Measurements from ENCODE around the gene SSBP3.
"Not testable (repeated sequence)": the region's sequence is repeated elsewhere in the genome, so short reads cannot be mapped to it uniquely, and the experiment has no call there.

SSBP3 gene

GRCh38 chr1:54239631-54240031 lies 166.6 kb downstream of the SSBP3 start:
- no peak for DNase-seq (ENCODE audit: low spot score)

GRCh38 chr1:54239035-54239383 lies 167.2 kb downstream of the SSBP3 start:
- DNase-seq (ENCODE audit: low spot score) = no peak

GRCh38 chr1:54238353-54239034 lies 167.7 kb downstream of the SSBP3 start:
- DNase-seq (ENCODE audit: low spot score) = no peak

- DNase-seq (ENCODE audit: low spot score) = no peak
Observed at GRCh38 chr1:54237586-54237985, 168.6 kb downstream of the SSBP3 start.

GRCh38 chr1:54234284-54234683 lies 171.9 kb downstream of the SSBP3 start:
- no peak for DNase-seq (ENCODE audit: low spot score)

GRCh38 chr1:54233196-54233595 lies 173.0 kb downstream of the SSBP3 start:
- DNase-seq (ENCODE audit: low spot score) = not testable (repeated sequence)

- peak; percentile 60 for DNase-seq (ENCODE audit: low spot score)
Observed at GRCh38 chr1:54230507-54231339, 175.5 kb downstream of the SSBP3 start.

- DNase-seq (ENCODE audit: low spot score) = peak; percentile 53
Observed at GRCh38 chr1:54229281-54229891, 176.8 kb downstream of the SSBP3 start.

- no peak for DNase-seq (ENCODE audit: low spot score)
Observed at GRCh38 chr1:54228638-54229079, 177.5 kb downstream of the SSBP3 start.

GRCh38 chr1:54227891-54228310 lies 178.3 kb downstream of the SSBP3 start:
- no peak for DNase-seq (ENCODE audit: low spot score)

- no peak for DNase-seq (ENCODE audit: low spot score)
Observed at GRCh38 chr1:54227091-54227602, 179.0 kb downstream of the SSBP3 start.

- DNase-seq (ENCODE audit: low spot score) = no peak
Observed at GRCh38 chr1:54225986-54226559, 180.1 kb downstream of the SSBP3 start.

GRCh38 chr1:54225378-54225777 lies 180.8 kb downstream of the SSBP3 start:
- no peak for DNase-seq (ENCODE audit: low spot score)

GRCh38 chr1:54224233-54224632 lies 182.0 kb downstream of the SSBP3 start:
- DNase-seq (ENCODE audit: low spot score) = no peak

GRCh38 chr1:54223441-54224202 lies 182.6 kb downstream of the SSBP3 start:
- no peak for DNase-seq (ENCODE audit: low spot score)

GRCh38 chr1:54222711-54223110 lies 183.5 kb downstream of the SSBP3 start:
- DNase-seq (ENCODE audit: low spot score) = no peak

- DNase-seq (ENCODE audit: low spot score) = no peak
Observed at GRCh38 chr1:54221867-54222484, 184.2 kb downstream of the SSBP3 start.

- DNase-seq (ENCODE audit: low spot score) = no peak
Observed at GRCh38 chr1:54221113-54221834, 184.9 kb downstream of the SSBP3 start.

- DNase-seq (ENCODE audit: low spot score) = no peak
Observed at GRCh38 chr1:54220004-54220811, 186.0 kb downstream of the SSBP3 start.

- DNase-seq (ENCODE audit: low spot score) = no peak
Observed at GRCh38 chr1:54219688-54220003, 186.5 kb downstream of the SSBP3 start.

All from activated CD4-positive, alpha-beta T cell treated with anti-CD3 and anti-CD28 coated beads, Interleukin-2, Interleukin-4, amounts not matched to agents 100 ng/mL and 50 ng/mL, durations not matched to agents 16 hours and 8 hours (primary cell).